UCSD-AML1 (cell line): Measurements from ENCODE around the gene PTGES3.
"Not testable (repeated sequence)": the region's sequence is repeated elsewhere in the genome, so short reads cannot be mapped to it uniquely, and the experiment has no call there.

Source experiments
- DNase-seq: peaks from one replicate; lab custom pipeline; 2025; ENCODE audit not compliant: unreplicated experiment; lab: John Stamatoyannopoulos, UW

The PTGES3 gene

GRCh38 chr12:56657416-56658379 lies 30.4 kb downstream of the PTGES3 start:
- DNase-seq, result no peak

GRCh38 chr12:56653781-56654180 lies 34.3 kb downstream of the PTGES3 start:
- not testable (repeated sequence) for DNase-seq

- DNase-seq, result not testable (repeated sequence)
Observed at GRCh38 chr12:56648023-56648422, 40.1 kb downstream of the PTGES3 start.

- DNase-seq, result peak; percentile 90
Observed at GRCh38 chr12:56645717-56646446, 42.2 kb downstream of the PTGES3 start, which contains the start of gene ATP5F1B. ATP5F1B (minus strand) TSS chr12:56645984; CDS start chr12:56645963, 21 bp downstream.

GRCh38 chr12:56645201-56645716 lies 42.8 kb downstream of the PTGES3 start:
- peak; percentile 38 for DNase-seq

DNA sequence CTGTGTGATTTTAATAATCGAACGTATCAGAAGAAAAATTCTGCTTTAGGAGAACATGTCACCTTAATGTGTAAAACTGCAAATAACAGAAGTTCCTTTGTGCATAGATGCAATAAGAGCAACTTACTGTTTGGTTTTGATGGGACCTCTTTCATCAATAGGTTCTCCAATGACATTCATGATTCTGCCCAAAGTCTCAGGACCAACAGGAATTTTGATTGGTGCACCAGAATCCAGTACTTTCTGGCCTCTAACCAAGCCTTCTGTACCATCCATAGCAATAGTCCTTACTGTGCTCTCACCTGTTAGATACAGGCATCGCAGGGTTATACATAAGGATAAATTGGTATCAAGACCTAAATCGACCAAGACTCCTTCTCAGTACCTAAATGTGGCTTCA lies 43.4 kb downstream of the PTGES3 start:
- DNase-seq, result no peak

DNA sequence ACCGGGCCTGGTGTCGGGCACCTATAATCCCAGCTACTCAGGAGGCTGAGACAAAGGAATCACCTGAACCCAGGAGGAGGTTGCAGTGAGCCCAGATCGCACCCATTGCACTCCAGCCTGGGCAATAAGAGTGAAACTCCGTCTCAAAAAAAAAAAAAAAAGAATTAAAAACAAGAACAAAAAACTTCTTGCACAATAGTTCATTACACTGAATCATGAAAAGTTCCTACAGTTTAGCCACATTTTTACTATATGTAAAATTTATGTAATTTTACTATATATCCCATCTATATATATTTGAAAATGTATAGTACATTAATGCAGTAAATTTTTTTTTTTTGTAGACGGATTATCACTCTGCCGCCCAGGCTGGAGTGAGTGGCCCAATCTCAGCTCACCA lies 46.9 kb downstream of the PTGES3 start:
- no peak for DNase-seq

DNA sequence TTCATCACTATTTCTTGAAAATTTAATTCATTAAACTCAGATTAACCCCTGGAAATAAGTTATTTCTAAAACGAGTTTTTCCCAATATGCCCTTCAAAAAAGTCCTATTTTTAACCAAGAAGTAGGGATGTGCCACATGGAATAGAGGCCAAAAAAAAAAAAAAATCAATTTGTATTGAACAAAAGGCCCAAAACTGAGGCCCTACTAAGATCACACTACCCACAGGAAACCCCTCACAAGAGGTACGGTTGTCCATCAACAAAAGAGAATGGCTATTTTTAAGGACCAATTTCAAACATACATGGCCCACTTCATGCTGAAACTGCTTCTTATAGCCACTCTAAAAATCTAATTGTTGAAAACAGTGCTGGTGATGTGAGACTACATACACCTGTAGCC lies 50.5 kb downstream of the PTGES3 start:
- DNase-seq, result no peak

GRCh38 chr12:56636675-56637540 lies 51.2 kb downstream of the PTGES3 start:
- peak; percentile 98 for DNase-seq

DNA sequence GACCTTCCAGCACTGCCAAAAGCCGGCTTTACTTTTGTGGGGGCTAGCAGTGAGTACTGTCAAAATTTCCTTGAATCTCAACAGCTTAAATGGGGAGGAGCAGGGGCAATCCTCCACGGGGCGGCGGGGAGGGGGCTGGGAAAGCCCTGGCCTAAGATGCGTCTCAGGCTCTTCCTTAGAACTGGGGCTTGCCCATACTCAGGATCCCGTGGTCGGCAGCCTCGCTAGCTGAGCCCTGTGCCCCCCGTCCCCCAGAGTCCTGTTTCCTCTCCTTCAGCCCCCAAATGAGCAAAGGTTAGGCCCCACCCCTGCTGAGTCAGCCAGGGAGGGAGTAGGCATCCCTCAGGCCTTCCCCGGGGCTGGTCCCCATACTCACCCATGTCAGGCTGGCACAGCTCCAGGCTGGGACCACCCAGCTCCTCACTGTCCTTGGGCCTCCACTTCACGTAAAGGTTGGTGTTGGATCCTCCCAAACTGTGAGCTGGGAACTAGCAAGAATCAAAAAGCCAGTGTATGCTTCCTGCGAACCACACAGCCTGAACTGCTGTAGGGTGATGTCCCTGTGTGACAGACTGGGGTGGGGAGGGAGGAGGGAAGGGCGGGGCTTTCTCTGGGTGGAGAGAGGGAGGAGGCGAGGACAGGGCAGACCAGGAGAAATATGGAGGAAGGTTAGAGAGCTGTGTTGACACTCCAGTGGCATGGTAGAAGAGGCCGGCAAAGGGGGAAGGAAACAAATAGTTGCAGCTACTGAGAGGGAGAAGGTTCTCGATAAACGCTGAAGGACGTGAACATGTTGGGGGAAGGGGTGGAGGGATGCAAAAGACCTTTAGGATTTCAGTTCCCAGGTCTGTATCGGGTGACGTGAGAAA lies 52.0 kb downstream of the PTGES3 start:
- peak; percentile 82 for DNase-seq

GRCh38 chr12:56634837-56635791 lies 53.0 kb downstream of the PTGES3 start:
- DNase-seq, result peak; percentile 75

- peak; percentile 35 for DNase-seq
Observed at GRCh38 chr12:56634242-56634836, 53.7 kb downstream of the PTGES3 start.

DNA sequence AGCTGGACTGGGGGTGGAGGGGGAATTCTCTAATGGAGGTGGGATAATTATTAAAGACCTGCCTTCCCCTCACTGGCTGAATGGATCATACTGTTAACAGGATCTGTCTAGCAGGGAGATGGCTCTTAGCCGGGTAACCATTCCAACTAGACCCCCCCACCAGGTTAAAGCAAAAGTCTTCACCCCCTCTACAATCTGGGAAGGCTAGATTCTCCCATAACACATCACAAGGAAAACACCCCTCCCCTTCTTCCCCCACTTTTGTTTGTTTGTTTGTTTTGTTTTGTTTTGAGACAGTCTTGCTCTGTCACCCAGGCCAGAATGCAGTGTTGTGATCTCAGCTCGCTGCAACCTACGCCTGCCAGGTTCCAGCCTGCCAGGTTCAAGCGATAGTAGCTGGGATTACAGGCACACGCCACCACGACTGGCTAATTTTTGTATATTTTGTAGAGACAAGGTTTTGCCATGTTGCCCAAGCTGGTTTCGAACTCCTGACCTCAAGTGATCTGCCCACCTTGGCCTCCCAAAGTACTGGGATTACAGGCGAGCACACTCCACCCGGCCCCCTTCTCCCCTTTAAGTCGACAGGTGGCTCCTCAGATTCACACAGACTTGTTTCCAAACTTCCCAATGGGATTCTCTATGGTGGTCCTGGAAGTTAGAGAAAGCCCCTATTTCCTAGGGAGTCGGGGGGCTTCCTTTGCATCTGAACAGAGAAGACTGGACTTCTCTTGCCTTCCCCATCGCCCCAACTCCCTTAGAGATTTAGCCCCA lies 54.4 kb downstream of the PTGES3 start:
- DNase-seq, result no peak

DNA sequence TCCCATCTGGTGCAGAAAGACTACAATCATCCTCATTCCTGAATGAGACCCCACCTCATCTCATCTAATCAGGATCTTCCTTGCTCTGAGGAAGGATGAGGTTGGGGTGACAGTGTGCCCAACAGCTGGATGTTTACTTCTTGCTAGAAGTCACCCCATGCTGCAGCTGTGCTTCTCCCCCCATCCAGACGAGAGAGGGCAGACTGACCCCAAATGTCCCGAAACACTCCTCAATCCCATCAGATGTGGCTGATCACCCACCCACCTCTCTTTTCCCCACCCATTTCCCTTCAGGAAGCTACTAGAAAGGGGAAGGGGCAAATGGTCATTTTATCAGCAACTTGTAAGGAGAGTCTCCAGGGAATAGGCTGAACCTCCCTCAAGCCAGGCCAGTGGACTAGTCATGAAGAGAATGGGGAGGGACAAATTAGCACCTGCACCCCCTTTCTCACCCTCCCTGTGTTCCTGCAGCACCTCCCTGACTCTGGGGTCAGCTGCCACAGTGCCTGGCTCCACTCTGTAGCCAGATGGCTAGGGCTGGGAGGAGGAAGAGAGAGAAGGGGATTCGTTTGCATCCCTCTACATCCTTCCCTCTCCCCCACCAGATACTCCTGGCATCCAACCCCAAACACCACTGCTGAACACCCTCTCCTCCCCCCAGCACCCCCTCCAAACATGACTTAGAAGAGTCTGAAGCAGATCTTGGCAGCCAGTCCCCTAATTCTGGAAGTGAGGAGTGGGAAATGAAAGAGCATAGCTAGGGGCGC lies 55.2 kb downstream of the PTGES3 start:
- peak; percentile 30 for DNase-seq

DNA sequence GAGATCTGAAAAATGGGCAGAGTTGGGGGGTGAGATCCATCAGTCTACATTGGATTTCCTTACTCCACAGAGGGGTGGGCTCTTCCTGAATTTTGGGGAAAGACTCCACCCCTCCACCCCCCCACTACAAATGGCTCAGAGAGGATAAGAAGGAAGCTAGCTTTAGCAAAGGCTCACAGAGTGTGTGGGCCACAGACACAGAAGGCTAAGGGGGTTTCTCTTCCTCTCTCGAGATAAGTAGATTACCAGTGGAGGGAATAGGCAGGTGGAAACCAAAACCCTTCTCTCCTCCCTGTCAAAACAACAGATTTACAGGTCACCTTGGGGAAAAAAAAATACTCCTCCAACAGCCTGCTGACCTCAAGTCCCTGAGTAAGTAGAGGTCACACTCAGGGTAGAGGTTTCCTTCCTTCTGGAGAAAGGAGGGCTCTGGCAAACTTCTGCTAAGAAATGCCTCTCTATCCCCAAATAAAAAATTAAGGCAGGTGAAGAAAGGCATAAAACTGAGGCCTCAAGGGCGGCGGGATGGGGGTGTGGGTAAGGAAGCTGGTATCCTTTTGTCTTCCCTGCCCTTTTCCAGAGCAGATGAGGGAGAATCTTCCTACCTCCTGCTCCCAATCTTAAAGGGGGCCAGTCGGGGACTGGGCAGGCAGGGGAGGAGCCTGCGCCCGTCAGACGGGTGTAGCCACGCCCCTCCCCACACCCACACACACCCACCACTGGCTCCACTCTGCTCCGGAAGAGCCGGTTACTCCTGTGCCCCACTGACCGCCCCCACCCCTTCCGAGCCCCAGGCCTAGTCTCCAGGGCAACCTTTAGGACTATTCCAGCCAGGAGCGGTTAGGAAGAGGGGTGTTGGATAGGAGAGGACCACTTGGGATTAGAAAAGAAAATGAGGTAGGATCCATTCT lies 56.0 kb downstream of the PTGES3 start:
- DNase-seq, result peak; percentile 77

- peak; percentile 88 for DNase-seq
Observed at GRCh38 chr12:56630180-56630632, 57.9 kb downstream of the PTGES3 start, which contains the start of gene BAZ2A. BAZ2A (minus strand) TSS chr12:56630326; CDS start chr12:56617530, 12,796 bp downstream.
